ENCODE results near the gene ABITRAM. TPM values are rescaled to one million over a fixed set of nuclear protein-coding genes. Genes with fewer than 3 reads are reported as not detected.

The ABITRAM gene
- total and polyA plus RNA-seq, 2 experiments from 2014 or later = 10.1 to 11.5 TPM

DNA sequence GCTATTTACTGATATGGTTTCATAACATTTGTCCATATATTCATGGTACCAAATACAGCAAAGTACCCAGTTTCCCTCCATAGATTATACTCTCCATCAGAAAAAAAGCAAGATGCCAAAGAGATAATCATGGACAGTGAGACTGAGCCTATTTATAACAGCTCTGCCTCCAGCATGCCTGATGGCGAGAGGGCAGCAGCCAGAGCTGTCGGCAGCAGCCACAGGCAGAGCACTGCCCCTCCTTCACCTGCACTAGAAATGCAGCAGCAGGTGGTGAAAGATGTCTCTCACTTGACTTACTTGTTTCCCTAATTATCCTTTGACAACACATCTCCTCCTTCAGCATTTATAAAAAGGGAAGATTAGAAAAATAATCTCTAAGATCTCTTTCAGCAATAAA lies 46.7 kb downstream of the ABITRAM start:
- Mint-ChIP-seq H3K27me3 (ENCODE audit: insufficient read depth, low read depth, poor library complexity) (no peaks in the 10 kb centered on the region), H3K4me1 (no peaks in the 10 kb centered on the region), H3K36me3 (ENCODE audit: low read depth) (peaks cover 16% of the 10 kb centered on the region; the same call in 2 of the 3 replicates), H3K4me3 (no peak overlapping the region), H3K9me3 (no peaks in the 10 kb centered on the region), H3K27ac (no peak overlapping the region)
- H3K4me1 ChIP-seq (ENCODE audit: insufficient read depth) = no peaks in the 10 kb centered on the region
- no peak overlapping the region for H3K4me2 ChIP-seq
- DNase-seq (ENCODE audit: low spot score) (no peak), ATAC-seq (no peak)
- H4K20me1 ChIP-seq (replicated peaks; ENCODE audit: insufficient read depth) = peaks cover 6% of the 10 kb centered on the region; the same call in 1 of the 2 replicates
- no peak overlapping the region for H2AFZ ChIP-seq
- H3K27me3 ChIP-seq (ENCODE audit: insufficient read depth) = no peaks in the 10 kb centered on the region
- TF ChIP-seq JUNB (IDR thresholded peaks at IDR 0.05; ENCODE audit: unreplicated experiment) (no peak), ZNF331 (CRISPR knock-in tag; IDR thresholded peaks at IDR 0.05; ENCODE audit: low read depth) (no peak), POLR2AphosphoS5 (IDR thresholded peaks at IDR 0.05; ENCODE audit: low read depth) (no peak), REST (IDR thresholded peaks at IDR 0.05; ENCODE audit: unreplicated experiment) (no peak)
- TF ChIP-seq, protein P1, sequence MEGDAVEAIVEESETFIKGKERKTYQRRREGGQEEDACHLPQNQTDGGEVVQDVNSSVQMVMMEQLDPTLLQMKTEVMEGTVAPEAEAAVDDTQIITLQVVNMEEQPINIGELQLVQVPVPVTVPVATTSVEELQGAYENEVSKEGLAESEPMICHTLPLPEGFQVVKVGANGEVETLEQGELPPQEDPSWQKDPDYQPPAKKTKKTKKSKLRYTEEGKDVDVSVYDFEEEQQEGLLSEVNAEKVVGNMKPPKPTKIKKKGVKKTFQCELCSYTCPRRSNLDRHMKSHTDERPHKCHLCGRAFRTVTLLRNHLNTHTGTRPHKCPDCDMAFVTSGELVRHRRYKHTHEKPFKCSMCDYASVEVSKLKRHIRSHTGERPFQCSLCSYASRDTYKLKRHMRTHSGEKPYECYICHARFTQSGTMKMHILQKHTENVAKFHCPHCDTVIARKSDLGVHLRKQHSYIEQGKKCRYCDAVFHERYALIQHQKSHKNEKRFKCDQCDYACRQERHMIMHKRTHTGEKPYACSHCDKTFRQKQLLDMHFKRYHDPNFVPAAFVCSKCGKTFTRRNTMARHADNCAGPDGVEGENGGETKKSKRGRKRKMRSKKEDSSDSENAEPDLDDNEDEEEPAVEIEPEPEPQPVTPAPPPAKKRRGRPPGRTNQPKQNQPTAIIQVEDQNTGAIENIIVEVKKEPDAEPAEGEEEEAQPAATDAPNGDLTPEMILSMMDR (conservative IDR thresholded peaks at IDR 0.05; ENCODE audit: low read depth in 2 of 2) = no peak
- TF ChIP-seq, protein P2, sequence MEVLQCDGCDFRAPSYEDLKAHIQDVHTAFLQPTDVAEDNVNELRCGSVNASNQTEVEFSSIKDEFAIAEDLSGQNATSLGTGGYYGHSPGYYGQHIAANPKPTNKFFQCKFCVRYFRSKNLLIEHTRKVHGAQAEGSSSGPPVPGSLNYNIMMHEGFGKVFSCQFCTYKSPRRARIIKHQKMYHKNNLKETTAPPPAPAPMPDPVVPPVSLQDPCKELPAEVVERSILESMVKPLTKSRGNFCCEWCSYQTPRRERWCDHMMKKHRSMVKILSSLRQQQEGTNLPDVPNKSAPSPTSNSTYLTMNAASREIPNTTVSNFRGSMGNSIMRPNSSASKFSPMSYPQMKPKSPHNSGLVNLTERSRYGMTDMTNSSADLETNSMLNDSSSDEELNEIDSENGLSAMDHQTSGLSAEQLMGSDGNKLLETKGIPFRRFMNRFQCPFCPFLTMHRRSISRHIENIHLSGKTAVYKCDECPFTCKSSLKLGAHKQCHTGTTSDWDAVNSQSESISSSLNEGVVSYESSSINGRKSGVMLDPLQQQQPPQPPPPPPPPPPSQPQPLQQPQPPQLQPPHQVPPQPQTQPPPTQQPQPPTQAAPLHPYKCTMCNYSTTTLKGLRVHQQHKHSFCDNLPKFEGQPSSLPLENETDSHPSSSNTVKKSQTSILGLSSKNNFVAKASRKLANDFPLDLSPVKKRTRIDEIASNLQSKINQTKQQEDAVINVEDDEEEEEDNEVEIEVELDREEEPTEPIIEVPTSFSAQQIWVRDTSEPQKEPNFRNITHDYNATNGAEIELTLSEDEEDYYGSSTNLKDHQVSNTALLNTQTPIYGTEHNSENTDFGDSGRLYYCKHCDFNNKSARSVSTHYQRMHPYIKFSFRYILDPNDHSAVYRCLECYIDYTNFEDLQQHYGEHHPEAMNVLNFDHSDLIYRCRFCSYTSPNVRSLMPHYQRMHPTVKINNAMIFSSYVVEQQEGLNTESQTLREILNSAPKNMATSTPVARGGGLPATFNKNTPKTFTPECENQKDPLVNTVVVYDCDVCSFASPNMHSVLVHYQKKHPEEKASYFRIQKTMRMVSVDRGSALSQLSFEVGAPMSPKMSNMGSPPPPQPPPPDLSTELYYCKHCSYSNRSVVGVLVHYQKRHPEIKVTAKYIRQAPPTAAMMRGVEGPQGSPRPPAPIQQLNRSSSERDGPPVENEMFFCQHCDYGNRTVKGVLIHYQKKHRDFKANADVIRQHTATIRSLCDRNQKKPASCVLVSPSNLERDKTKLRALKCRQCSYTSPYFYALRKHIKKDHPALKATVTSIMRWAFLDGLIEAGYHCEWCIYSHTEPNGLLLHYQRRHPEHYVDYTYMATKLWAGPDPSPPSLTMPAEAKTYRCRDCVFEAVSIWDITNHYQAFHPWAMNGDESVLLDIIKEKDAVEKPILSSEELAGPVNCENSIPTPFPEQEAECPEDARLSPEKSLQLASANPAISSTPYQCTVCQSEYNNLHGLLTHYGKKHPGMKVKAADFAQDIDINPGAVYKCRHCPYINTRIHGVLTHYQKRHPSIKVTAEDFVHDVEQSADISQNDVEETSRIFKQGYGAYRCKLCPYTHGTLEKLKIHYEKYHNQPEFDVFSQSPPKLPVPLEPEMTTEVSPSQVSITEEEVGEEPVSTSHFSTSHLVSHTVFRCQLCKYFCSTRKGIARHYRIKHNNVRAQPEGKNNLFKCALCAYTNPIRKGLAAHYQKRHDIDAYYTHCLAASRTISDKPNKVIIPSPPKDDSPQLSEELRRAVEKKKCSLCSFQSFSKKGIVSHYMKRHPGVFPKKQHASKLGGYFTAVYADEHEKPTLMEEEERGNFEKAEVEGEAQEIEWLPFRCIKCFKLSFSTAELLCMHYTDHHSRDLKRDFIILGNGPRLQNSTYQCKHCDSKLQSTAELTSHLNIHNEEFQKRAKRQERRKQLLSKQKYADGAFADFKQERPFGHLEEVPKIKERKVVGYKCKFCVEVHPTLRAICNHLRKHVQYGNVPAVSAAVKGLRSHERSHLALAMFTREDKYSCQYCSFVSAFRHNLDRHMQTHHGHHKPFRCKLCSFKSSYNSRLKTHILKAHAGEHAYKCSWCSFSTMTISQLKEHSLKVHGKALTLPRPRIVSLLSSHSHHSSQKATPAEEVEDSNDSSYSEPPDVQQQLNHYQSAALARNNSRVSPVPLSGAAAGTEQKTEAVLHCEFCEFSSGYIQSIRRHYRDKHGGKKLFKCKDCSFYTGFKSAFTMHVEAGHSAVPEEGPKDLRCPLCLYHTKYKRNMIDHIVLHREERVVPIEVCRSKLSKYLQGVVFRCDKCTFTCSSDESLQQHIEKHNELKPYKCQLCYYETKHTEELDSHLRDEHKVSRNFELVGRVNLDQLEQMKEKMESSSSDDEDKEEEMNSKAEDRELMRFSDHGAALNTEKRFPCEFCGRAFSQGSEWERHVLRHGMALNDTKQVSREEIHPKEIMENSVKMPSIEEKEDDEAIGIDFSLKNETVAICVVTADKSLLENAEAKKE (CRISPR knock-in tag; IDR thresholded peaks at IDR 0.05) = no peak
- no peaks in the 10 kb centered on the region for H3K9me2 ChIP-seq (ENCODE audit: insufficient read depth)
- no peak overlapping the region for H3K4me3 ChIP-seq
- peaks cover 10% of the 10 kb centered on the region; the same call in 1 of the 2 replicates for H3K36me3 ChIP-seq (ENCODE audit: insufficient read depth)
- H3F3A ChIP-seq (replicated peaks; ENCODE audit: low read depth) = no peaks in the 10 kb centered on the region
- H3K79me2 ChIP-seq (replicated peaks; ENCODE audit: insufficient read depth) = no peaks in the 10 kb centered on the region
- H3K27ac ChIP-seq (ENCODE audit: low read depth) = no peak overlapping the region
